Measurements from ENCODE around the gene OR4C12.
"Not testable (repeated sequence)": the region's sequence is repeated elsewhere in the genome, so short reads cannot be mapped to it uniquely, and the experiment has no call there.

The OR4C12 gene

GRCh38 chr11:49982435-49982834 lies at the start of gene OR4C12:
Gene OR4C12 (minus strand): TSS chr11:49982535. CDS start chr11:49982501, 34 bp downstream.
- H3K27ac ChIP-seq, result not testable (repeated sequence)

- no peak overlapping the region for H3K27ac ChIP-seq
- TF ChIP-seq CTCF (IDR thresholded peaks at IDR 0.05) (no peak), ZFX (IDR thresholded peaks at IDR 0.05; ENCODE audit: borderline replicate concordance) (no peak)
Observed at GRCh38 chr11:50030193-50030592, 47.9 kb upstream of the OR4C12 start.

- TF ChIP-seq CTCF (IDR thresholded peaks at IDR 0.05) (peak; percentile 67), ZFX (IDR thresholded peaks at IDR 0.05; ENCODE audit: borderline replicate concordance) (no peak)
- H3K27ac ChIP-seq, result no peak overlapping the region
Observed at GRCh38 chr11:49995565-49995964, 13.2 kb upstream of the OR4C12 start.

GRCh38 chr11:49973439-49973838 lies 8.9 kb downstream of the OR4C12 start:
- not testable (repeated sequence) for H3K27ac ChIP-seq

- H3K27ac ChIP-seq, result no peak within 1 kb of the TSS
- TF ChIP-seq CTCF (IDR thresholded peaks at IDR 0.05), result no peak
- TF ChIP-seq ZFX (IDR thresholded peaks at IDR 0.05; ENCODE audit: borderline replicate concordance), result no peak
Observed at GRCh38 chr11:49952091-49952490, 30.2 kb downstream of the OR4C12 start, which contains the start of gene OR4C13. Gene OR4C13 (plus strand): TSS chr11:49952391. CDS start chr11:49952423, 32 bp downstream.

GRCh38 chr11:49948701-49949100 lies 33.6 kb downstream of the OR4C12 start:
- H3K27ac ChIP-seq, result not testable (repeated sequence)
